ENCODE data around the gene SLC9A7.

GRCh38 chrX:46715997-46716396, 42.9 kb downstream of the SLC9A7 start:
- no peak for TF ChIP-seq CTCF (IDR thresholded peaks at IDR 0.05)
- no peak for TF ChIP-seq POLR2A (IDR thresholded peaks at IDR 0.05)
- TF ChIP-seq POLR2AphosphoS5 (IDR thresholded peaks at IDR 0.05): no peak
